Neural cell (in vitro differentiated cells): Measurements from ENCODE around the gene PLEKHB2. TPM values are rescaled to one million over a fixed set of nuclear protein-coding genes. Genes with fewer than 3 reads are reported as not detected.

Source experiments
- H2AFZ ChIP-seq: fragments of 200-600, 300-800 bp; sonication (generic), shearing (Covaris generic); 2 replicates; pipeline ENCODE4 v1.6.0; 2014; ENCODE audit warnings: low read depth, mild to moderate bottlenecking, antibody characterized with exemption, low read length, moderate library complexity
- H3F3A ChIP-seq: fragments of 200-600 bp; shearing (Covaris generic); 2 replicates; pipeline ENCODE4 v1.6.1; 2016; ENCODE audit warnings: mild to moderate bottlenecking, moderate library complexity, mixed read lengths, antibody characterized with exemption, low read length; ENCODE audit not compliant: insufficient read depth, poor library complexity, severe bottlenecking
- H3K27ac ChIP-seq: fragments of 200-600, 300-800 bp; sonication (generic), shearing (Covaris generic); 2 replicates; pipeline ENCODE4 v1.5.1; 2014; ENCODE audit warnings: mild to moderate bottlenecking, low read length, moderate library complexity
- H3K27me3 ChIP-seq: fragments of 300-800, 200-600 bp; sonication (generic), shearing (Covaris generic); 2 replicates; pipeline ENCODE4 v1.6.0; 2014; ENCODE audit warnings: mild to moderate bottlenecking, low read depth, low read length, moderate library complexity; ENCODE audit not compliant: insufficient read depth
- H3K36me3 ChIP-seq: fragments of 300-800, 200-600 bp; sonication (generic), shearing (Covaris generic); 2 replicates; pipeline ENCODE4 v1.5.1; 2014; ENCODE audit warnings: mild to moderate bottlenecking, antibody characterized with exemption, low read length, moderate library complexity; ENCODE audit not compliant: insufficient read depth
- H3K4me2 ChIP-seq: fragments of 300-800, 200-600 bp; sonication (generic), shearing (Covaris generic); 2 replicates; pipeline ENCODE4 v1.6.0; 2014; ENCODE audit warnings: mild to moderate bottlenecking, low read length
- H3K4me3 ChIP-seq: fragments of 300-800, 200-600 bp; sonication (generic), shearing (Covaris generic); 2 replicates; pipeline ENCODE4 v1.5.1; 2014; ENCODE audit warnings: mild to moderate bottlenecking, low read length, moderate library complexity
- H3K79me2 ChIP-seq: fragments of 200-600 bp; shearing (Covaris generic); replicated peaks from 2 replicates; pipeline ENCODE4 v1.6.0; 2014; ENCODE audit warnings: mild to moderate bottlenecking, low read length, moderate library complexity; ENCODE audit not compliant: insufficient read depth
- H3K9ac ChIP-seq: fragments of 300-800, 200-600 bp; sonication (generic), shearing (Covaris generic); 2 replicates; pipeline ENCODE4 v1.6.1; 2016; ENCODE audit warnings: mild to moderate bottlenecking, low read length, mixed read lengths
- H3K9me2 ChIP-seq: fragments of 200-600 bp; shearing (Covaris generic); 2 replicates; pipeline ENCODE4 v1.6.1; 2016; ENCODE audit warnings: mild to moderate bottlenecking, low read length, mixed read lengths; ENCODE audit not compliant: insufficient read depth
- H3K9me3 ChIP-seq: fragments of 200-600, 300-800 bp; sonication (generic), shearing (Covaris generic); 2 replicates; pipeline ENCODE4 v1.6.1; 2016; ENCODE audit warnings: mild to moderate bottlenecking, mixed run types, low read length, moderate library complexity, mixed read lengths
- H4K20me1 ChIP-seq: fragments of 200-600 bp; shearing (Covaris generic); 2 replicates; pipeline ENCODE4 v1.6.1; 2016; ENCODE audit warnings: mild to moderate bottlenecking, mixed run types; ENCODE audit not compliant: insufficient read depth
- EZH2 ChIP-seq: fragments of 200-600, 300-800 bp; shearing (Covaris generic), sonication (generic); IDR thresholded peaks from 2 replicates; pipeline ENCODE4 v1.6.1; 2014; ENCODE audit warnings: antibody characterized with exemption, low read length, borderline replicate concordance, mild to moderate bottlenecking; ENCODE audit not compliant: insufficient read depth, poor library complexity, severe bottlenecking
- MXI1 ChIP-seq: fragments of 450-650 bp; conservative IDR thresholded peaks from 2 replicates; pipeline ENCODE4 v1.6.1; 2014; ENCODE audit warnings: antibody characterized with exemption, mild to moderate bottlenecking; ENCODE audit not compliant: poor library complexity, severe bottlenecking
- POLR2AphosphoS5 ChIP-seq: IDR thresholded peaks from 2 replicates; pipeline ENCODE4 v1.6.1; 2012
- RAD21 ChIP-seq: fragments of 450-650 bp; conservative IDR thresholded peaks from 2 replicates; pipeline ENCODE4 v1.6.1; 2014; ENCODE audit warnings: antibody characterized with exemption, mild to moderate bottlenecking, moderate library complexity
- SMC3 ChIP-seq: fragments of 450-650 bp; conservative IDR thresholded peaks from 2 replicates; pipeline ENCODE4 v1.6.1; 2014; ENCODE audit warnings: antibody characterized with exemption, mild to moderate bottlenecking, moderate library complexity; ENCODE audit not compliant: poor library complexity
- TAF1 ChIP-seq: IDR thresholded peaks from 2 replicates; pipeline ENCODE4 v1.6.1; 2012; ENCODE audit warnings: low read depth
- polyA plus RNA-seq: library from polyadenylated mRNA; depleted of rRNA; stranded (reverse); fragments of >200 nt; gene quantifications from 2 replicates; pipeline ENCODE4 v1.2.3, GENCODE V29; 2014
- TF ChIP-seq, protein P1 (sequence below): IDR thresholded peaks from 2 replicates; pipeline ENCODE4 v1.6.1; 2012; ENCODE audit warnings: borderline replicate concordance
- TF ChIP-seq, protein P2 (sequence below): fragments of 450-650 bp; IDR thresholded peaks from 2 replicates; pipeline ENCODE4 v1.5.1; 2014; ENCODE audit warnings: antibody characterized with exemption, mild to moderate bottlenecking, moderate library complexity; ENCODE audit not compliant: poor library complexity, severe bottlenecking

PLEKHB2 gene
- polyA plus RNA-seq, 1 donor from 2014 or later, result 85.0 TPM

DNA sequence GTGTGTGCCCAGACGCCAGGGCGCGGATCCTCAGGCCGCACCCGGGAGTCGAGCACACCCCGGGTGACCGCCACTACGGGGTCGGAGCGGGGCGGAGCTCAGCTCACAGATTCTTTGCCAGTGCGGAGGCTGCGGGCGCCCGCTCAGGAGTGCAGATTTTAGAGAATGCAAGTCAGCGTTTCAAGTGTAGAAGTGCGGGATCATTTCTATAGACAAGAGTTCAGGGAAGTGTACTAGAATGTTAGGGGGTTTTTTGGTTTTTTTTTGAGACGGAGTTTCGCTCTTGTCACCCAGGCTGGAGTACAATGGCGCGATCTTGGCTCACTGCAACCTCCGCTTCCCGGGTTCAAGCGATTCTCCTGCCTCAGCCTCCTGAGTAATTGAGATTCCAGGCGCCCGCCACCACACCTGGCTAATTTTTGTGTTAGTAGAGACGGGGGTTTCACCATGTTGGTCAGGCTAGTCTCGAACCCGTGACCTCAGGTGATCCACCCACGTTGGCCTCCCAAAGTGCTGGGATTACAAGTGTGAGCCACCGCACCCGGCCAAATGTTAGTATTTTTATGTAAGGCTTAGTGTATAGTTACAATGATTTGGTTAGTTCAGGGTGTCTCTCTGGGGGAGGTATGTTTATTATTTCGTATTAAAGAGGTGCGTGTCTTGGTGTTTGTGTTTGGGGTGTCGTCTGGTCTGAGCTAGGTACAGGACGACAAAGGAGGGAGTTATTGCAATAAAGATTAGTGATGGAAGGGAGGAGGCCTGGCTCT is 11.3 kb upstream of the PLEKHB2 start:
- Histone ChIP-seq H3F3A (no peaks in the 10 kb centered on the region), H3K79me2 (peaks cover 37% of the 10 kb centered on the region), H3K4me3 (peak overlapping the region; percentile 90), H4K20me1 (no peaks in the 10 kb centered on the region), H3K27ac (peak overlapping the region; percentile 97), H3K9ac (peak overlapping the region; percentile 93), H3K9me3 (no peaks in the 10 kb centered on the region), H3K4me2 (peak overlapping the region; percentile 48), H2AFZ (peak overlapping the region; percentile 98), H3K9me2 (no peaks in the 10 kb centered on the region), H3K36me3 (no peaks in the 10 kb centered on the region), H3K27me3 (no peaks in the 10 kb centered on the region)
- TF ChIP-seq RAD21 (peak; percentile 11), SMC3 (no peak)
- TF ChIP-seq, protein P1, sequence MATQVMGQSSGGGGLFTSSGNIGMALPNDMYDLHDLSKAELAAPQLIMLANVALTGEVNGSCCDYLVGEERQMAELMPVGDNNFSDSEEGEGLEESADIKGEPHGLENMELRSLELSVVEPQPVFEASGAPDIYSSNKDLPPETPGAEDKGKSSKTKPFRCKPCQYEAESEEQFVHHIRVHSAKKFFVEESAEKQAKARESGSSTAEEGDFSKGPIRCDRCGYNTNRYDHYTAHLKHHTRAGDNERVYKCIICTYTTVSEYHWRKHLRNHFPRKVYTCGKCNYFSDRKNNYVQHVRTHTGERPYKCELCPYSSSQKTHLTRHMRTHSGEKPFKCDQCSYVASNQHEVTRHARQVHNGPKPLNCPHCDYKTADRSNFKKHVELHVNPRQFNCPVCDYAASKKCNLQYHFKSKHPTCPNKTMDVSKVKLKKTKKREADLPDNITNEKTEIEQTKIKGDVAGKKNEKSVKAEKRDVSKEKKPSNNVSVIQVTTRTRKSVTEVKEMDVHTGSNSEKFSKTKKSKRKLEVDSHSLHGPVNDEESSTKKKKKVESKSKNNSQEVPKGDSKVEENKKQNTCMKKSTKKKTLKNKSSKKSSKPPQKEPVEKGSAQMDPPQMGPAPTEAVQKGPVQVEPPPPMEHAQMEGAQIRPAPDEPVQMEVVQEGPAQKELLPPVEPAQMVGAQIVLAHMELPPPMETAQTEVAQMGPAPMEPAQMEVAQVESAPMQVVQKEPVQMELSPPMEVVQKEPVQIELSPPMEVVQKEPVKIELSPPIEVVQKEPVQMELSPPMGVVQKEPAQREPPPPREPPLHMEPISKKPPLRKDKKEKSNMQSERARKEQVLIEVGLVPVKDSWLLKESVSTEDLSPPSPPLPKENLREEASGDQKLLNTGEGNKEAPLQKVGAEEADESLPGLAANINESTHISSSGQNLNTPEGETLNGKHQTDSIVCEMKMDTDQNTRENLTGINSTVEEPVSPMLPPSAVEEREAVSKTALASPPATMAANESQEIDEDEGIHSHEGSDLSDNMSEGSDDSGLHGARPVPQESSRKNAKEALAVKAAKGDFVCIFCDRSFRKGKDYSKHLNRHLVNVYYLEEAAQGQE, result peak; percentile 61

DNA sequence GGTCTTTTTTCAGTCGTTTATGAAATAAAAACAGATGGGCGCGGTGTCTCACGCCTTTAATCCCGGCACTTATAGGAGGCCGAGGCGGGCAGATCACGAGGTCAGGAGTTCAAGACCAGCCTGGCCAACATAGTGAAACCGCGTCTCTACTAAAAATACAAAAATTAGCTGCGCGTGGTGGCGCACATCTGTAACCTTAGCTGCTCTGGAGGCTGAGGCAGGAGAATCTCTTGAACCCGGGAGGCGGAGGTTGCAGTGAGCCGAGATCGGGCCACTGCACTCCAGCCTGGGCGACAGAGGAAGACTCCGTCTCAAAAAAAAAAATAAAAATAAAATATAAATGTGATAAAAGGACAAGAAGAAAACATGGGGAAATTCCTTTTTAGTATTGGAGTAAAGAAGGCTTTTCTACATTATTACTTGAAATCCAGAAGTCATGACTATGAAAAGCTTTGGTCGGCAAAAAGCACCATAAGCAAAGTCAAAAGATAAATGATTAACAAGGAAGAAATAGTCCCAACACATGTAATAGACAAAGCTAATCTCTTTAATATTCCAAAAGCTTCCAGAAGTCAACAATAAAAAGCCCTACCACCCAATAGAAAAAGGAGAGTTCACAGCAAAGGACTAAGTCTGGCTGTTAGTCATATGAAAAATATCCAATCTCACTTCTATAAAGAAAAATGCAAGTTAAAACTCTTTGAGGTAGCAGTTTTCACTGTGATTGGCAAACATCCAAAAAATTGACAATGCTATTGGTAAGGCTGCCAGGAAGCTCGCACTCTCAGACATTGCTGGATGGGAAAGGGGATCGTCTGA is 10.5 kb upstream of the PLEKHB2 start:
- H3K9me2 ChIP-seq, result no peaks in the 10 kb centered on the region
- H3F3A ChIP-seq, result no peaks in the 10 kb centered on the region
- peak overlapping the region; percentile 93 for H3K9ac ChIP-seq
- H2AFZ ChIP-seq, result no peak overlapping the region
- H3K36me3 ChIP-seq, result no peaks in the 10 kb centered on the region
- peak overlapping the region; percentile 90 for H3K4me3 ChIP-seq
- H3K27me3 ChIP-seq, result no peaks in the 10 kb centered on the region
- peaks cover 31% of the 10 kb centered on the region for H3K79me2 ChIP-seq
- TF ChIP-seq, protein P2, sequence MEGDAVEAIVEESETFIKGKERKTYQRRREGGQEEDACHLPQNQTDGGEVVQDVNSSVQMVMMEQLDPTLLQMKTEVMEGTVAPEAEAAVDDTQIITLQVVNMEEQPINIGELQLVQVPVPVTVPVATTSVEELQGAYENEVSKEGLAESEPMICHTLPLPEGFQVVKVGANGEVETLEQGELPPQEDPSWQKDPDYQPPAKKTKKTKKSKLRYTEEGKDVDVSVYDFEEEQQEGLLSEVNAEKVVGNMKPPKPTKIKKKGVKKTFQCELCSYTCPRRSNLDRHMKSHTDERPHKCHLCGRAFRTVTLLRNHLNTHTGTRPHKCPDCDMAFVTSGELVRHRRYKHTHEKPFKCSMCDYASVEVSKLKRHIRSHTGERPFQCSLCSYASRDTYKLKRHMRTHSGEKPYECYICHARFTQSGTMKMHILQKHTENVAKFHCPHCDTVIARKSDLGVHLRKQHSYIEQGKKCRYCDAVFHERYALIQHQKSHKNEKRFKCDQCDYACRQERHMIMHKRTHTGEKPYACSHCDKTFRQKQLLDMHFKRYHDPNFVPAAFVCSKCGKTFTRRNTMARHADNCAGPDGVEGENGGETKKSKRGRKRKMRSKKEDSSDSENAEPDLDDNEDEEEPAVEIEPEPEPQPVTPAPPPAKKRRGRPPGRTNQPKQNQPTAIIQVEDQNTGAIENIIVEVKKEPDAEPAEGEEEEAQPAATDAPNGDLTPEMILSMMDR, result no peak
- no peak for TF ChIP-seq SMC3
- no peak for TF ChIP-seq POLR2AphosphoS5
- no peak for TF ChIP-seq EZH2
- TF ChIP-seq RAD21, result no peak
- no peak for TF ChIP-seq TAF1
- no peak for TF ChIP-seq MXI1
- TF ChIP-seq, protein P1, result no peak
- no peaks in the 10 kb centered on the region for H4K20me1 ChIP-seq
- H3K27ac ChIP-seq, result no peak overlapping the region
- H3K4me2 ChIP-seq, result no peak overlapping the region
- no peaks in the 10 kb centered on the region for H3K9me3 ChIP-seq
